Loucy (cell line): Measurements from ENCODE around the gene ADCY10.

Source experiments
- H2AFZ ChIP-seq: fragments of 200-600 bp; sonication (generic); 2 replicates; pipeline ENCODE4 v1.6.0; 2016; ENCODE audit warnings: antibody characterized with exemption, mild to moderate bottlenecking, low read length, moderate library complexity
- H3F3A ChIP-seq: fragments of 200-600 bp; 2 replicates; pipeline ENCODE4 v1.6.0; 2016; ENCODE audit warnings: antibody characterized with exemption, low read depth, mild to moderate bottlenecking
- H3K27me3 ChIP-seq: fragments of 200-600 bp; sonication (generic); 2 replicates; pipeline ENCODE4 v1.6.1; 2014; ENCODE audit warnings: low read length, mild to moderate bottlenecking; ENCODE audit not compliant: insufficient read depth, poor library complexity, severe bottlenecking
- H3K36me3 ChIP-seq: fragments of 200-600 bp; sonication (generic); 2 replicates; pipeline ENCODE4 v1.6.1; 2016; ENCODE audit warnings: low read length; ENCODE audit not compliant: insufficient read depth
- H3K4me1 ChIP-seq: fragments of 200-600 bp; sonication (generic); 2 replicates; pipeline ENCODE4 v1.5.1; 2014; ENCODE audit warnings: low read length, mild to moderate bottlenecking; ENCODE audit not compliant: insufficient read depth, poor library complexity, severe bottlenecking
- H3K4me2 ChIP-seq: fragments of 200-600 bp; sonication (generic); 2 replicates; pipeline ENCODE4 v1.6.0; 2014; ENCODE audit warnings: antibody characterized with exemption, low read length, low read depth, mild to moderate bottlenecking; ENCODE audit not compliant: poor library complexity, severe bottlenecking
- H3K4me3 ChIP-seq: fragments of 200-600 bp; sonication (generic); 2 replicates; pipeline ENCODE4 v1.5.1; 2014; ENCODE audit warnings: low read length, mild to moderate bottlenecking, mixed read lengths; ENCODE audit not compliant: poor library complexity, severe bottlenecking
- H3K79me2 ChIP-seq: fragments of 200-600 bp; sonication (generic); 2 replicates; pipeline ENCODE4 v1.6.1; 2014; ENCODE audit warnings: low read length; ENCODE audit not compliant: insufficient read depth
- H3K9ac ChIP-seq: fragments of 200-600 bp; sonication (generic); 2 replicates; pipeline ENCODE4 v1.6.0; 2014; ENCODE audit warnings: mild to moderate bottlenecking, low read depth, low read length, moderate library complexity; ENCODE audit not compliant: poor library complexity, severe bottlenecking
- H3K9me2 ChIP-seq: fragments of 200-600 bp; sonication (generic); replicated peaks from 2 replicates; pipeline ENCODE4 v1.6.1; 2016; ENCODE audit warnings: low read depth, low read length, mixed read lengths
- H3K9me3 ChIP-seq: fragments of 200-600 bp; sonication (generic); 2 replicates; pipeline ENCODE4 v1.6.1; 2014; ENCODE audit warnings: mild to moderate bottlenecking, antibody characterized with exemption, low read length, low read depth; ENCODE audit not compliant: insufficient read depth
- H4K20me1 ChIP-seq: fragments of 200-600 bp; sonication (generic); 2 replicates; pipeline ENCODE4 v1.6.0; 2014; ENCODE audit warnings: antibody characterized with exemption, low read length, mild to moderate bottlenecking; ENCODE audit not compliant: insufficient read depth, poor library complexity, severe bottlenecking
- CTCF ChIP-seq: fragments of 200-600 bp; sonication (generic); conservative IDR thresholded peaks from 2 replicates; pipeline ENCODE4 v1.5.1; 2014; ENCODE audit warnings: mild to moderate bottlenecking, antibody characterized with exemption, low read length
- EZH2phosphoT487 ChIP-seq: fragments of 200-600 bp; IDR thresholded peaks from 2 replicates; pipeline ENCODE4 v1.6.1; 2018; ENCODE audit warnings: antibody characterized with exemption, mild to moderate bottlenecking, moderate library complexity, borderline replicate concordance

The ADCY10 gene

GRCh38 chr1:167819849-167820683 is 93.9 kb downstream of the ADCY10 start:
- Histone ChIP-seq H3K79me2 (no peaks in the 10 kb centered on the region), H4K20me1 (no peaks in the 10 kb centered on the region), H3K4me2 (no peak overlapping the region), H3K27me3 (no peaks in the 10 kb centered on the region), H3K9me2 (no peaks in the 10 kb centered on the region), H3K4me1 (peaks cover 11% of the 10 kb centered on the region), H3K9ac (no peak overlapping the region), H2AFZ (no peak overlapping the region), H3K36me3 (no peaks in the 10 kb centered on the region), H3K4me3 (no peak overlapping the region), H3F3A (no peaks in the 10 kb centered on the region), H3K9me3 (peaks cover 8% of the 10 kb centered on the region; the same call in 1 of the 2 replicates)
- TF ChIP-seq EZH2phosphoT487 = no peak

- no peaks in the 10 kb centered on the region for H3K27me3 ChIP-seq
- no peaks in the 10 kb centered on the region for H3K9me2 ChIP-seq
- H3K9ac ChIP-seq = no peak overlapping the region
- no peaks in the 10 kb centered on the region for H4K20me1 ChIP-seq
- no peak overlapping the region for H3K4me2 ChIP-seq
- H2AFZ ChIP-seq = no peak overlapping the region
- H3K36me3 ChIP-seq = no peaks in the 10 kb centered on the region
- no peak overlapping the region for H3K4me3 ChIP-seq
- H3K9me3 ChIP-seq = peaks cover 16% of the 10 kb centered on the region; the same call in 1 of the 2 replicates
- no peaks in the 10 kb centered on the region for H3F3A ChIP-seq
- TF ChIP-seq EZH2phosphoT487 = no peak
- TF ChIP-seq CTCF = no peak
- H3K4me1 ChIP-seq = no peaks in the 10 kb centered on the region
- H3K79me2 ChIP-seq = no peaks in the 10 kb centered on the region
These were observed 98.3 kb downstream of the ADCY10 start for GRCh38 chr1:167815650-167816049.

DNA sequence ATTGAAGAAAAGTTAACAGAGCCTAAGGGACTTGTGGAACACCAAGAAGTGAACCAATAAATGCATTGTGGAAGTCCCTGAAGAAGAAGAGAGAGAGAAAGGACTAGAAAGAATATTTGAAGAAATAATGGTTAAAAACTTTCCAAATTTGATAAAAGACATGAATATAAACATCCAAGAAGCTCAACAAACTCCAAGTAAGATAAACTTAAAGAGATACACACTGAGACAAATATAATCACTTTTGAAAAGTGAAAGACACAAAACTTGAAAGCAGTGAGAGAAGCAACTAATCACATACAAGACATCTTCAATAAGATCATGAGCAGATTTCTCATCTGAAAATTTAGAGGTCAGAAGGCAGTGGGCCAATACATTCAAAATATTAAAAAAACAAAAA is 101.0 kb downstream of the ADCY10 start:
- Histone ChIP-seq H3K4me2 (no peak overlapping the region), H3K9me2 (no peaks in the 10 kb centered on the region), H3K79me2 (no peaks in the 10 kb centered on the region), H3K9me3 (peaks cover 16% of the 10 kb centered on the region; the same call in 1 of the 2 replicates), H3K36me3 (no peaks in the 10 kb centered on the region), H3K27me3 (no peaks in the 10 kb centered on the region), H3K4me1 (peaks cover 8% of the 10 kb centered on the region), H3F3A (no peaks in the 10 kb centered on the region), H2AFZ (no peak overlapping the region), H4K20me1 (no peaks in the 10 kb centered on the region), H3K4me3 (no peak overlapping the region), H3K9ac (no peak overlapping the region)
- TF ChIP-seq CTCF (no peak), EZH2phosphoT487 (no peak)

GRCh38 chr1:167808690-167809089 is 105.2 kb downstream of the ADCY10 start:
- no peaks in the 10 kb centered on the region for H3K27me3 ChIP-seq
- peaks cover 8% of the 10 kb centered on the region; the same call in 1 of the 2 replicates for H3K9me3 ChIP-seq
- H3K36me3 ChIP-seq = no peaks in the 10 kb centered on the region
- H2AFZ ChIP-seq = peak overlapping the region; percentile 1; the same call in 1 of the 2 replicates
- no peak for TF ChIP-seq EZH2phosphoT487
- no peak for TF ChIP-seq CTCF
- H3K4me2 ChIP-seq = no peak overlapping the region
- no peak overlapping the region for H3K9ac ChIP-seq
- H3K4me3 ChIP-seq = no peak overlapping the region
- H3K9me2 ChIP-seq = no peaks in the 10 kb centered on the region
- H3K4me1 ChIP-seq = peaks cover 34% of the 10 kb centered on the region
- no peaks in the 10 kb centered on the region for H4K20me1 ChIP-seq
- peaks cover 12% of the 10 kb centered on the region for H3F3A ChIP-seq
- no peaks in the 10 kb centered on the region for H3K79me2 ChIP-seq
